HepG2 (cell line): Measurements from ENCODE around the gene GPR62. TPM values are rescaled to one million over a fixed set of nuclear protein-coding genes. Genes with fewer than 3 reads are reported as not detected.

Experiments used
- ARID3A ChIP-seq: IDR thresholded peaks from 2 replicates; pipeline ENCODE4 v1.6.1; 2012; ENCODE audit warnings: low read depth, low read length, improper control_type of control experiment
- ARNTL ChIP-seq: sonication (generic); formaldehyde crosslinking; IDR thresholded peaks from 2 replicates; pipeline ENCODE4 v1.4.0; 2020; ENCODE audit warnings: mild to moderate bottlenecking, missing genetic modification reagents
- BHLHE40 ChIP-seq: IDR thresholded peaks from 2 replicates; pipeline ENCODE4 v1.6.1; 2011; ENCODE audit warnings: low read length, improper control_type of control experiment
- CAMTA2 ChIP-seq: sonication (generic); formaldehyde crosslinking; IDR thresholded peaks from 2 replicates; pipeline ENCODE4 v1.4.0; 2020; ENCODE audit warnings: mild to moderate bottlenecking, missing genetic modification reagents, borderline replicate concordance
- CEBPG ChIP-seq: IDR thresholded peaks from 2 replicates; pipeline ENCODE4 v1.6.1; 2016
- ESRRA ChIP-seq: sonication (generic); formaldehyde crosslinking; IDR thresholded peaks from 2 replicates; pipeline ENCODE4 v1.5.1; 2020; ENCODE audit warnings: mild to moderate bottlenecking, low read depth, missing genetic modification reagents
- HOXA7 ChIP-seq: sonication (generic); formaldehyde crosslinking; IDR thresholded peaks from 2 replicates; pipeline ENCODE4 v1.8.1; 2022; ENCODE audit warnings: mild to moderate bottlenecking, missing genetic modification reagents, moderate library complexity
- IRF2 ChIP-seq: IDR thresholded peaks from 2 replicates; pipeline ENCODE4 v1.6.1; 2018; ENCODE audit warnings: missing genetic modification reagents, missing compliant biosample characterization
- KLF16 ChIP-seq, 2 experiments: sonication (generic) in 1 of 2; formaldehyde crosslinking in 1 of 2; IDR thresholded peaks; 2 replicates each; pipeline versions ENCODE4 v1.6.1 to v1.8.0; 2016 to 2023; ENCODE audit warnings: missing genetic modification reagents in 2 of 2, missing compliant biosample characterization in 1 of 2
- NFIC ChIP-seq: IDR thresholded peaks from 2 replicates; pipeline ENCODE4 v1.6.1; 2012; ENCODE audit warnings: mild to moderate bottlenecking, low read length, inconsistent platforms
- NONO ChIP-seq, 2 experiments: fragments of 450-650 bp in 1 of 2; sonication (generic) in 1 of 2; formaldehyde crosslinking in 1 of 2; IDR thresholded peaks in 1 of 2; conservative IDR thresholded peaks in 1 of 2; 2 replicates each; pipeline versions ENCODE4 v1.6.1 to v1.8.0; 2017 to 2022; ENCODE audit warnings: mild to moderate bottlenecking in 1 of 2, missing genetic modification reagents in 1 of 2, moderate library complexity in 1 of 2
- NR2F6 ChIP-seq, 2 experiments: IDR thresholded peaks; 2 replicates each; pipeline ENCODE4 v1.6.1; 2016; ENCODE audit warnings: antibody characterized with exemption in 1 of 2, mild to moderate bottlenecking in 1 of 2
- POGK ChIP-seq: sonication (generic); formaldehyde crosslinking; conservative IDR thresholded peaks from 2 replicates; pipeline ENCODE4 v1.8.0; 2022; ENCODE audit warnings: mild to moderate bottlenecking, moderate library complexity, missing genetic modification reagents
- SOX13 ChIP-seq, 3 experiments: fragments of 450-650 bp in 1 of 3; sonication (generic) in 1 of 3; formaldehyde crosslinking in 1 of 3; IDR thresholded peaks in 2 of 3; conservative IDR thresholded peaks in 1 of 3; 2 replicates each; pipeline versions ENCODE4 v1.5.0 to v1.6.1; 2016 to 2020; ENCODE audit warnings: antibody characterized with exemption in 1 of 3, mild to moderate bottlenecking in 1 of 3, missing compliant biosample characterization in 1 of 3, missing genetic modification reagents in 1 of 3, moderate library complexity in 1 of 3
- TERF1 ChIP-seq: sonication (generic); formaldehyde crosslinking; IDR thresholded peaks from 2 replicates; pipeline ENCODE4 v1.8.0; 2022; ENCODE audit warnings: mild to moderate bottlenecking, missing genetic modification reagents, moderate library complexity
- TFAP4 ChIP-seq: sonication (generic); IDR thresholded peaks from 2 replicates; pipeline ENCODE4 v1.6.1; 2016; ENCODE audit warnings: low read depth, borderline replicate concordance
- ZGPAT ChIP-seq: IDR thresholded peaks from 2 replicates; pipeline ENCODE4 v1.6.1; 2016; ENCODE audit warnings: mild to moderate bottlenecking
- ZNF317 ChIP-seq: sonication (generic); formaldehyde crosslinking; IDR thresholded peaks from 2 replicates; pipeline ENCODE4 v1.5.0; 2020; ENCODE audit warnings: mild to moderate bottlenecking, missing genetic modification reagents
- ZNF660 ChIP-seq: sonication (generic); formaldehyde crosslinking; IDR thresholded peaks from 2 replicates; pipeline ENCODE4 v1.5.1; 2020; ENCODE audit warnings: mild to moderate bottlenecking, low read depth, missing genetic modification reagents, borderline replicate concordance
- ZNF83 ChIP-seq: sonication (generic); formaldehyde crosslinking; IDR thresholded peaks from 2 replicates; pipeline ENCODE4 v1.4.0; 2020; ENCODE audit warnings: missing genetic modification reagents, mild to moderate bottlenecking, borderline replicate concordance
- polyA plus RNA-seq, 8 experiments: library from polyadenylated mRNA; depleted of rRNA in 3 of 8; stranded (reverse) in 7 of 8; unstranded in 1 of 8; fragments of >200 nt; fragmentation: Illumina TruSeq in 4 of 8; extraction: Trizol in 4 of 8; gene quantifications; 2 replicates each; pipeline versions ENCODE4 v1.2.1 to v1.2.3, GENCODE V29; 2011 to 2016; ENCODE audit warnings: low read depth in 4 of 8, missing spikeins in 1 of 8, mixed read lengths in 1 of 8; ENCODE audit not compliant: insufficient read depth in 1 of 8
- total RNA-seq, 5 experiments: library from RNA; depleted of rRNA; stranded (reverse); fragments of >200 nt; fragmentation: Illumina TruSeq; extraction: Trizol; gene quantifications; 2 replicates each; pipeline ENCODE4 v1.2.3, GENCODE V29; 2016; ENCODE audit warnings: low read depth in 1 of 5

The GPR62 gene
- total and polyA plus RNA-seq, 2 of the 13 experiments (the other 11 are each of a cell fraction or from before 2014, with no cell fraction given): not detected

- peak; percentile 45; the same call in 1 of the 2 replicates for TF ChIP-seq ZGPAT
- TF ChIP-seq ZNF660: no peak
- no peak for TF ChIP-seq ARNTL (CRISPR knock-in tag)
- TF ChIP-seq HOXA7 (CRISPR knock-in tag): no peak
- TF ChIP-seq TERF1 (CRISPR knock-in tag): no peak
- 0 out of 4 replicates have a peak, but pooled peaks of 1 of the 2 experiments have one; percentile 37 for TF ChIP-seq KLF16 (CRISPR knock-in tag; IDR thresholded peaks at IDR 0.05)
- 0 out of 2 replicates have a peak, but pooled peaks have one; percentile 34 for TF ChIP-seq ESRRA (CRISPR knock-in tag)
- TF ChIP-seq SOX13 (IDR thresholded peaks at IDR 0.05): no peak
- TF ChIP-seq SOX13 (CRISPR knock-in tag; conservative IDR thresholded peaks at IDR 0.05 in 1 of 2, IDR thresholded peaks at IDR 0.05 in 1 of 2): peak in 1 of 2 experiments; percentile 31; a peak in 1 of 4 replicates
- no peak for TF ChIP-seq NONO (IDR thresholded peaks at IDR 0.05)
- TF ChIP-seq NONO (CRISPR knock-in tag; conservative IDR thresholded peaks at IDR 0.05): 0 out of 2 replicates have a peak, but pooled peaks have one; percentile 58
- TF ChIP-seq ZNF83 (CRISPR knock-in tag): no peak
- TF ChIP-seq IRF2 (CRISPR knock-in tag): 0 out of 2 replicates have a peak, but pooled peaks have one; percentile 39
- 0 out of 2 replicates have a peak, but pooled peaks have one; percentile 5 for TF ChIP-seq BHLHE40
- 0 out of 2 replicates have a peak, but pooled peaks have one; percentile 12 for TF ChIP-seq CEBPG (CRISPR knock-in tag)
- TF ChIP-seq TFAP4: 0 out of 2 replicates have a peak, but pooled peaks have one; percentile 12
- no peak for TF ChIP-seq CAMTA2 (CRISPR knock-in tag)
- TF ChIP-seq NFIC: no peak
- no peak for TF ChIP-seq ARID3A
- no peak for TF ChIP-seq NR2F6 (IDR thresholded peaks at IDR 0.05)
- TF ChIP-seq NR2F6 (CRISPR knock-in tag; IDR thresholded peaks at IDR 0.05): 0 out of 2 replicates have a peak, but pooled peaks have one; percentile 41
- no peak for TF ChIP-seq ZNF317 (CRISPR knock-in tag)
- TF ChIP-seq POGK (CRISPR knock-in tag): no peak
Measured at GRCh38 chr3:52001443-52001974, 46.3 kb downstream of the GPR62 start (continued).
